GM21367 (cell line): ENCODE results near the gene CHMP4A.
"Not testable (repeated sequence)": the region's sequence is repeated elsewhere in the genome, so short reads cannot be mapped to it uniquely, and the experiment has no call there.

ENCODE experiments used
- ATAC-seq: cut with Tn5 transposase; IDR thresholded peaks from one replicate; pipeline ENCODE4 v1.9.1; 2021; ENCODE audit not compliant: unreplicated experiment

The CHMP4A gene

DNA sequence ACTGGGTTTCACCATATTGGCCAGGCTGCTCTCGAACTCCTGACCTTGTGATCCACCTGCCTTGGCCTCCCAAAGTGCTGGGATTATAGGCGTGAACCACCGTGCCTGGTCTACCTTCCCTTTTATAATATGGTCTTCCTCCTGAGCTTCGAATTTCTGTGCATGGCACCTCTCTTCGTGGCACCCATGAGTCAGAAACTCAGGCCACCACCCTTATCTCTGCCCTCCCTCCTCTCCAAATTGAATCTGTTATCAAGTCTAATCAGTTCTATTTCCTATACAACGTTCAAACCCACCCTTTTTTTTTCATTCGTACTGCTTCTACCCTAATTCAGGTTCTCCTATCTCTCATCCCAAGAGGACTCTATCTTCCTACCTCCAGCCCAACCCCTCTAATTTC lies 34.1 kb upstream of the CHMP4A start:
- ATAC-seq, result no peak

DNA sequence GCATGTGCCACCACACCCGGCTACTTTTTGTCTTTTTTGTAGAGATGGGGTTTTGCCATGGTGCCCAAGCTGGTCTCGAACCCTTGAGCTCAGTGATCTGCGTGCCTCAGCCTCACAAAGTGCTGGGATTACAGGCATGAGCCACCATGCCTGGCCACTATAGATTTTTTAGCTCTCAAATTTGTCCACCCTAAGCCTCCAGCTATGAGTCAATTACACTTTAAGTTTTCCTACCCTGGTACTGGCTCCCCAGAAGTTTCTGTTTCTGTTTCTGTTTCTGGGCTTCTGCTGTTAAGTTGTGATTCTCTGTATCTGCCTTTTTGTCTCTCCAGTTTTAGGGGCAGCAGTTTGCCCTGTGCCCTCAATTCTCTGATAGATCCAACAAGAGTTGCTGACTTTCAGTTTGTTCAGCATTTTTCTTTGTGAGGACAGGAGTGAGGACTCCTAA lies 33.5 kb upstream of the CHMP4A start:
- no peak for ATAC-seq

DNA sequence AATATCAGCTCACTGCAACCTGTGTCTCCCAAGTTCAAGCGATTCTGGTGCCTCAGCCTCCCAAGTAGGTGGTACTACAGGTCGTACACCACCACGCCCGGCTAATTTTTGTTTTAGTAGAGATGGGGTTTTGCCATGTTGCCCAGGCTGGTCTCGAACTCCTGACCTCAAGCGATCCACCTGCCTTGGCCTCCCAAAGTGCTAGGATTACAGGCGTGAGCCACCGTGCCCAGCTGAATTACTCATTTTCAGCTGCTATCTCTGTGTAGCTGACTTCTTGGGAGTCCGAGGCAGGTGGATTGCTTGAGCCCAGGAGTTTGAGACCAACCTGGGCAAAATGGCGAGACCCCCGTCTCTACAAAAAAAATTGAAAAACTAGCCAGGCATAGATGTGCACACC lies 32.1 kb upstream of the CHMP4A start:
- not testable (repeated sequence) for ATAC-seq

DNA sequence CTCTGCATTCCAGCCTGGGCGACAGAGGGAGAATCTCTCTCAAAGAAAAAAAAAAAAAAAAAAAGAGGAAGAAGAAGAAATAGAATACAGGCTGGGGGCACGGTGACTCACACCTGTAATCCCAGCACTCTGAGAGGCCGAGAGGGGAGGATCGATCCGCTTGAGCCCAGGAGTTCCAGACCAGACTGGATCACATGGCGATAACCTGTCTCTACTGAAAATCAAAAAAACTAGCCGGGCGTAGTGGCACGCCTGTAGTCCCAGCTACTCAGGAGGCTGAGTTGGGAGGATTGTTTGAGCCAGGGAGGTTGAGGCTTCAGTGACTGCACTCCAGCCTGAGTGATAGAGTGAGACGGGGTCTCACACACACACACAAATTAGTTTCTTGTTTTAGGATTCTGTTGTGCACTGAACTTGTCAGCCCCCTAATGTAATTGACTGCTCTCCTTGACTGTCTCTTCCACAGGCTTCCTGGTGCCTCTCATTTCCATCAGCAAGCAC lies 30.1 kb upstream of the CHMP4A start:
- ATAC-seq, result no peak

DNA sequence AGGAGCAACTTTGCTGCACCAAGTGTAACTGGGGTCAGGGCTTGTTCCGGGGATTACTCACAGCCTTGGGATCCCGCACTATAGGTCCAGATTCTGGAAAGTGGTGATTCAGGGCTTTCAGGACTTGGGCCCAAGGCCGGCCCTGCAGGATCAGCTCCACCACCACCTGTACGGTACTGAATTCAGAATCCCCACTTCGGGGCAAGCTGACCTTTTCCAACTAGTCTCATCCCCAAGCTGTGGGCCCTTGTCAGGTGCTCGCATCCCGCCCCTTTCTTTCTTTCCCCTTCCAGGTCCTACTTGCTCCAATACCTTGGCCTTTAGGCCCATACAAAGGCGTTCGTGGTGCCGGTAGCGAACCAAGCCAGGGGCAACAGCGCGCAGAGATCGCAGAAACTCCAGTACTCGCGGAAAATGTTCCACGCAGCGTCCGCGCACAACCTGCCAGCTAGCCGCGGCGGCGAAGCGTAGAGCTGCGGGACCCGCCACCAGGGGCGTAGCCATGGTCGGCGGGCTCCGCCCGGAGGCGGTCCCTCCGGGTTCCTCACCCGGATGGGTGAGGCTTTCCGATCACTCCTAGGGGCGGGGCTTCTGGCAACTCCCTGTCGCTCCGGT lies 28.6 kb upstream of the CHMP4A start:
- peak; percentile 71 for ATAC-seq

DNA sequence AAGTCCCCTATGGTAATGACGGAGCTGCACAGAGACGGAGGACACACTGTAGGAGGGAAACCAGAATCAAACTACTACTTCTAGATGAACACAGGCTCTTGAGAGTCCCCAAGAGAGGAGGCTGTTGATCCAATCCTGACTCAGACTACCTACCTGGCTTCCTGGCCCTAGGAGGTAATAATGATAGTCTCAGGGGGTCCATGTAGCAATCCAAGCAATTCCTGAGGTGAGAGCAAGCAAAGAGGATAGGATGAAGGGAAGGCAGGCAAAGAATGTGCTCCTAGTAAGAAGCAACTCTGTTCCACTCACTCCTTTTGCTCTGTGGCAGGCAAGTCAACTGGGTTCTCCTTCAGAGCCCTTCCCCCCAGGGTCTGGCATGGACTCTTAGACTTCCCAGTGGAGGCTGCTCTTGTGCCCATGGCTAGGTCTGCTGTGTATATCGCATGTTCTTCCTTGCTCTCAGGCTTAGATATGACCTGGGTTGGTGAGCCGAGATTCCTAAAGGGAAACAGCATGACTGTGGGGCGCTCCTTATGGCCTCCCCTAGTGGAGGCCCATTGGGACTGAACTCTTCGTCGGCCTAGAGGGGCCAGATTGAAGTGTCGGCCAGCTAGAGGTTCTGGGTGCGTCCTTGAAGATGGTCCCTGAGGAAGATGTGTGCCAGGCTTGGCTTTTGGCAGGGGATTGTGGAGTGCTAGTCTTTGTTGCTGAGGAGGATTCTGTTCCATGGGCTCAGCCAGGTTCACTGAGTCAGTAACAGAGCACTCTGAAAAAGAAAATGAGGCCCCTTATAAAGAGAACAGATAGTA lies 27.0 kb upstream of the CHMP4A start:
- no peak for ATAC-seq

DNA sequence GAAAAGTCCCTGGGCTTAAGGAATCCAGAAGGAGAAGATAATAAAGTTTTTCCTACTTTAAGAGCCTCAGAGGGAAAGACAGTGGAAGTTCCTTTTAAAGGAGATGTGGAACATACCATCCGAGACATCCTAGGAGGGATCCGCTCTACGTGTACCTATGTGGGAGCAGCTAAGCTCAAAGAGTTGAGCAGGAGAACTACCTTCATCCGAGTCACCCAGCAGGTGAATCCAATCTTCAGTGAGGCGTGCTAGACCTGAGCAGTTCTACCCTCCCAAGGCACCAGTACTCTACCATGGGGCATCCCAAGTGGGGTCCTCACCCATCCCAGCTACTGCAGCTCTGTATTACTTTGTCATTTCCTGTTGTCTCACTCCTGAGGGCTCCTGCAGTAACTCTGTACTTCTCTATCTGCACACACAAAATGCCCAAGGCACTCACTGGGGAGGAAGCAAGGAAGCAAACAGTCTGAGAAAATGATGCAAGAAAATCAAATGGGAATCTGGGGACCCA lies 25.3 kb upstream of the CHMP4A start:
- no peak for ATAC-seq

DNA sequence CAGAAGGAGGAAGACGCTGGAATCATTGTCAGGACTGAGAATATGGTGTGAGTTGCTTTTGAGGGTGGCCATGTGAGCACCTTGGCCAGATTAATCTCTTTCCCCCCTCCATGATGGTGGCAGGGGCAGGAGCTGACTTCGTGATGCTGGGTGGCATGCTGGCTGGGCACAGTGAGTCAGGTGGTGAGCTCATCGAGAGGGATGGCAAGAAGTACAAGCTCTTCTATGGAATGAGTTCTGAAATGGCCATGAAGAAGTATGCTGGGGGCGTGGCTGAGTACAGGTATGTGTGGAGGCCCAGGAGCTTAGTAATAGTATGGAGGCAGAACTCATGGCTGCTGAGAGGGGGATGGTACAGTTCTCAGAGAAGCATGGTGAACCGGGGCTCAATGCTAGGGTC lies 24.8 kb upstream of the CHMP4A start:
- no peak for ATAC-seq

DNA sequence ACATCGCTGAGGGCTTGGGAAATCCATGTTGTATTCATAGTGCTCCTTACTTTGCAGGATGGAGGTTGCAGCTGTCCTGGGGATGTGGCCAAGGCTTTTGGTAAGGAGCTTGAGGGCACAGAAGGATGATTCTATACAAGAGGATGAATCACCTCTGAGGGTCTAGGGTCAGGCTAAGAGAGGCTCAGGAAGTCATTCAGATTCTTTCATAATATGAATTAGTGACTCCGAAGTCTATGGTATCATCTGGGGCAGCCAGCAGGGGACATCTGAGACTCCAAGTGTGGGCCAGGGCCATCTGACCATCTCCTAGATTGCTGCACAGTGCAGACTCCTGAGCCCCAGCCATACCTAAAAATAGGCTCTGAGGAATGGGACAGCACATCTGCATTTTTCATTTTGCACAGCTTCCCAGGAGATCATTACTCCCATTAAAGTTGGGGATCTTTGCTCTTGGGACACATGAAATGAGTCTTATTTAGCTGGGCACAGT lies 24.2 kb upstream of the CHMP4A start:
- no peak for ATAC-seq

DNA sequence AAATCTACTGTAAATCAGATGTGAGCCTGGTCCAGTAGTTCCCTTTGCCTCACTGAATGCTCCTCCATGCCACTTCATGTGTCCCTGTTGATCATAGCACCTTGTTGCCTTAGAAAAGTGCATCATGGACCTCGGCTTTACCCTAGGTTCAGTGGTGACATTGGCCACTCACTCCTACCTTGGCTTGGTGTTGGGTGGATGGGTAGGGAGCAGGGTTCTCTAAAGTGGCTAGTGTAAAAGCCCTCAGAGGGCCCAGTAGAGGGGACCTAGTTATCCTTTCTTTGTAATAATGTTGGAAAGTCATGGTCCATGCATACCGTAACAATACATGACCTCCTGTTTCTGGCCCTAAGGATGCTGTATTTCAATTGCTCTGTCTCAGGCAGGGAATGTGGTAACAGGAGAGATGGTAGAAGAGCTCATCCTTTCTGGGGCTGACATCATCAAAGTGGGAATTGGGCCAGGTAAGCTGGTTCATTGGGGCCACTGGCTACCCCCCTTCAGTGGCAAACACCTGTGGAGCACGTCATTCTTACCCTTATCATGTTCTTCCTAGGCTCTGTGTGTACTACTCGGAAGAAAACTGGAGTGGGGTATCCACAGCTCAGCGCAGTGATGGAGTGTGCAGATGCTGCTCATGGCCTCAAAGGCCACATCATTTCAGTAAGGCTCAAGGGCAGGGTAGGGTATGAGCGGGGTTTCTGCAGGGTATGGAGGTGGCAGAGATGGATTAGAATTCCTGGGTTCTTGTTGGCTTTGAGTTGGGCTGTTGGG lies 23.6 kb upstream of the CHMP4A start:
- ATAC-seq, result no peak

DNA sequence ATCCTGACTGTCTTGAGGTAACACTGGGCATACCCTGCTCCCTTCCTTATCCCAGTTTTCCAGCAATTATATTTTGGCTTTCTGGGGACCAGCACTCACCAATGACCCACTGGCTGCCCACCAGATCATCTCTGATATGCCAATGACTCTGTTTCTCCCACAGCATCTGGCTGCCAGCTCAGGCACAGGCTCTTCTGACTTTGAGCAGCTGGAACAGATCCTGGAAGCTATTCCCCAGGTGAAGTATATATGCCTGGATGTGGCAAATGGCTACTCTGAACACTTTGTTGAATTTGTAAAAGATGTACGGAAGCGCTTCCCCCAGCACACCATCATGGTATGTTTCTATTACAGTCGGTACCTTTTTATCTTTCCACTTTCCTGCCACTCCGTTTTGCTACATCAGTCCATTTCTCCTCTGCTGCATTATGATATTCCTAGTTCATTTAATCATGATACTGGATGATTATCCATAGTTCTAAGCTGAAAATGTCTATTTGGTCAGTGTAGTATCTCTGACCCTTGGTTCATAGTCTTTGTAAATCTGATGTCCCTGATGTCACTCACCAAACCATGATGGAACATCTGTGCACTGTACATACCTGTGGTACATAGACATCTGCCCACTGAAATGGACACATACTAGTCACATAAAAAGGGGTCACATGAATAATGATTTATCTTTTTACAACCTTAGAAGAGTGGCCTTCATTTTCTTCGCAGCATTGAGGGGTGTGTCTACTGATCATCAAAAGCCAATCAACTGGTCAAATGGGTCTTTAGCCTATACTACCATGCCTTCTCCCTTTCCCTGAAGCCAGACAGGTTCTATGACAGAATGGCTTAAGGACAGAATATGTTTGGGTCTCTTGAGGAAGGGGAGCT lies 22.8 kb upstream of the CHMP4A start:
- ATAC-seq, result no peak

DNA sequence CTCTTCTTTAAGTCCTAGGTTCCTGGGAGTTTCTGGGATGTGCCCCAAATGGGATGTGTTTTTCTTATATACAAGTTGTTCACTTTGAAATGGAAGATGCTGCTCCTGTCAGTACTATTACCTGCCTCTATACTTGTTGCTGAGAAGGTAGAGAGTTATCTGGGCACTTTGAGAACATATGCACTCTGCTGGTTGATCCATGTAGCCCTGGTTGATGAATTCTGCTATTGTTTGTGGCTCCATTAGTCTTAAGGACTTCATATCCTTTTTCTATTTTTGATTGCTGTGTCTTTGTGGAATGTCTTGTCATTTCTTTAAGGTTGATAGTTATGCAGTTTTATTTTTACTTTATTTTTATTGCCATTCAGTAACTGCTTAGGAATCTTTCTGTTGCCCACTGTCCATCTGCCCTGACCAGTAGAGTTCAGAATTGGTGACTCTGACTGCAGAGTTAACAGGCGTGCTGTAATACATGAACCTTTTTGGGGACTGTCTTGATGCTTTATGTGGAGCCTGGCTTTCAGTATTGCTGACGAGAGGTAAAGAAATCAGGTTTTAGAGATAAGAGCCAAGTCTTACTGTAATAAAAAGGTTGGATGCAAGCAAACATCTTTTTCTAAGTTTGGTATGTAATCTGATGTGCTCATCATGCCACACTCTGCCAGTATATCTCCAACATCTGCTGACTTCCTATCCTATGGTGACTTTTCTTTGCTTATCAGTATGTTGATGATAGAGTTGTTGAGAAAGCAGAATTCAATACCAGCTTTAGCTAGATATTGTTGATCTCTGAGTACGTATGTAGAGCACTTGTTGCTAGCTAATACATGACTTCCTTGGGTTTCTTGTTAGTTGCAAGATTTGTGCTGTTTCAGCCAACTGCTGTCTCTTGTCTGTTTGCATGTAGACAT lies 21.1 kb upstream of the CHMP4A start:
- no peak for ATAC-seq

DNA sequence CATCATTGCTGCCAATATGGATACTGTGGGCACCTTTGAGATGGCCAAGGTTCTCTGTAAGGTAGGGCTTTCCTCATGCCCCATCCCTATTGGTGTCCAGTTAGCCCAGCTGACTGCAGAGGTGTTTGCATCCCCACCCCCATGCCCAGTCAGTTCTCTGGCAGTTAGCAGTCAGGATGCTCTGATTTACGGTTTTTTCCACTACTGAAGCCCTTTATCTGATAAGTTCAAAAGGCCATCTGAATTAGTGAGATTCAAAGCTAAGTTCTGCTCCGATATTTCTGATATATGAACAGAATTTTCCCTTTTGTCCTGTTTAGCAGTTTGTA lies 20.2 kb upstream of the CHMP4A start:
- no peak for ATAC-seq

DNA sequence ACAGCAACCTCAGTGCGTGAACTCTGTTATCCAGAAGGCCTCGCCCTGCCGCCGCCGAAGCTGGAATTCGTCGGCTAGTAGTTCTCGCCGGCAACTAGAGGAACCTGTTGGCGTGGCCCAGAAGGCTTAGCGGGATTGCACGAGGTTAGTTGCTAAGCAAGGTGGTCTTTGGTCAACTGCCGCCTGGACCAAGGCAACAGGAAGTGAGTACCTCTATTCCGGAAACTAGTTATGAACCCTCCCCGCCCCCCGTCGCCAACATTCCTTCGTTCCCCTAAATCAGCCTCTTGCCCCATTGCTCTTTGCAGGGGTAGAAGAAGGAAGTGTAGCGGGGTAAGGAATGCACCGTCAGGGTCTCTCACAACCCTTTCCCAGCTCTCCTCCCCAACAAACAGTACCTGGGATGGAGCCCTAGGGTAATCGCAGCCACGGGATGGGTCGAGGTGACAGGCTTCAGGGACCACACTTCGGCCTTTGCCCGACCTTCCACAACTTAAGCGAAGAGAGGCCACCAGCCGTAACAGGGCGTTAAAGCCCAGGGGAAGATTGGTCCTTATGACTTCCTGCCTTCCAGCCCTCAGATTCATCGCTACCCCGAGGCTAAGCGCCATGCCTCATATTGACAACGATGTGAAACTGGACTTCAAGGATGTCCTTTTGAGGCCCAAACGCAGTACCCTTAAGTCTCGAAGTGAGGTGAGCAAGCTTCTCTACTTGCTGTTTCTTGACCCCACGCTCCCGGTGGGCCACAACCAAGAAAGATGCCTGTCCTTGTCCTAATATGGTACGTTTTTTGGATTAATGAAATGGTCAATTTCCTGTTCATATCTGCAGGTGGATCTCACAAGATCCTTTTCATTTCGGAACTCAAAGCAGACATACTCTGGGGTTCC lies 19.6 kb upstream of the CHMP4A start, which contains the start of gene GMPR2:
GMPR2 (plus strand) TSS at position 285 of the 893 bp plus-strand sequence; CDS start at position 610, 325 bp downstream.
- ATAC-seq, result peak; percentile 47

DNA sequence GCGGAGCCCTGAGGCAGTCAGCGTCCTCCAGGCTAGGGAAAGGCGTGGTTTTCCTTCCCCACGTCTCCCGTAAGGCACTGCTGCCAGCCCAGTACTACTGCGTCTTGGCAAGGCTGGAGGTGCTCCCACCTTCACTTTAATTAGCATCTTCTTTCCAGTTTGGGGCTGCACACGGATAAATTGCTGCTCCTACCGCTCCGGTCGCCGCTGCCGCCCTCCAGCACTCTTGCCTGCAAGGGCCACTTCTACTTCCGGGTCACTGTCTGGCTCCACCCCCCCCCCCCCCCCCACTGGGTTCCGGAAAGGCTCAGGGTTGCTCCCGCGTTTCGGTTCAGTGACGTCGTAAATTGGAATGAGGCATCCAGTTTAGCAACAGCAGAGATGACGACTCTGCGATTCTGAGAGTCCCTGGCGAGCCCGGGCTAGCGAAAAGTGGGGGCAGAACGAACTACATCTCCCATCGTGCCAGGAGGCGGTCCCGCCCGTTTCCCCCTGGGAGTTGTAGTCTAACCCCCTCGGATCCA lies 18.9 kb upstream of the CHMP4A start, which contains the start of gene NEDD8:
NEDD8 (minus strand) TSS at position 247 of the 524 bp plus-strand sequence; CDS start at position 147, 100 bp downstream.
- ATAC-seq, result peak; percentile 66

DNA sequence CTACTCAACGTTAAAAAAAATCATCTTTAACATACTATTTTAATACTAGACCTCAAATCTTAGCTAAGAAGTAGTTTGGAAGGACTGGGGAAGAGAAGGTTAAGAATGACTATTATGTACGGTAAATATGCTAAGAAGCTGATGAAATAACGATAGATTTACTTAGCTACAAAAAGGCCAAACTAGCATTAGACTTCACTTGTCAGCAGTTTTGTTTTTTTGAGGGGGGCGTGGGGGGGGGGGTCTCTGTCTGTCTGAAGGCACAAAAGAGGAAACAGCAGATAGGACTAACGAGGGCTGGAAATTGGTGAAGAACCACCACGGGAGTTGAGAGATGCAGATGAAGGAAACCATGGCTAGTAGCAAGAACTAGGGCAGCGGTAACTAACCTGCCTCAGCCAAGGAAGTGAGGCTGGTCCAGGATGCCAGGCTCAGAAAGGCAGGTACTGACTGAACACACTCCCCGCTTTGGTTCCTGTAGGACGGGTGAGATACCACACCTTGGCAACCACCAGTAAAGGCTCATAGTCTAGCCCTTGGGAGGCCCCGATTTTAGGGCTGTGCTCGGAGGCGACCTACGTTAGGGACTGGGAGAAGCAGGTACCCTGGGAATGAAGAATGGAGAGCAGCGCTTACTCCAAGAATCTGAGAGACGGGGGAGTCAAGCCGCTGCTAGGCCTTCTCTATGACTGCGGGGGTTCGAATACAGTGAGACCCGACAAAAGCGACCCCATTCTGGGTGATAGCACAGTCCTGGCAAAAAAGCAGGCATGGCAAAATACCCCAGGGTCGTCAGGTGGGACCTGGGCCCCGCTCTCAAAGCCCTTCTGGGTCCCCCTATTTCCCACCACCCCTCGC lies 18.2 kb upstream of the CHMP4A start:
- ATAC-seq, result peak; percentile 10

DNA sequence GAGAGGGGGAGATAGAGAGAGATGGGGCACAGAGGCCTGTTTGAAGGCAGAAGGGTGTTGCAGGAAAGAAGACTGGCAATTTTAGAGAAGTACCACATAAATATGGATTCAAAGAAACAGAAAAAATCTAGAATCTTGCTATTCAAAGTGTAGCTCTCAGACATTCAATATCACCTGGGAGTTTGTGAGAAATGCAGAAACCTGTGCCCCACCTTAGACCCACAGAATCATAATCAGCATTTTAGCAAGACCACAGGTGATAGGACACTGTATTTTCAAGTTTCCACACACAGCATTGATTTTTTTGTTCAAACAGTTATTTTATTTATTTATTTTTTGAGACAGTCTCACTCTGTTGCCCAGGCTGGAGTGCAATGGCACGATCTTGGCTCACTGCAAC lies 15.6 kb upstream of the CHMP4A start:
- no peak for ATAC-seq
